Panc1 (cell line): ENCODE results near the gene ARHGAP20. TPM values are rescaled to one million over a fixed set of nuclear protein-coding genes. Genes with fewer than 3 reads are reported as not detected.

Experiments
- ATAC-seq: fragments of 200-7000 bp; cut with Tn5 transposase; 2 replicates; pipeline ENCODE4 v1.9.1; 2020; ENCODE audit warnings: mild to moderate bottlenecking, moderate library complexity
- BruUV-seq: library from RNA; stranded (reverse); fragments of 400-500 nt; replicated peaks from 2 replicates; lab custom pipeline; 2021; lab: Mats Ljungman, UMichigan
- CTCF ChIA-PET: fragments of 300-600 bp; sonication (Branson Sonifier 250); formaldehyde crosslinking; loops from one replicate; lab custom pipeline; 2022; ENCODE audit warnings: antibody characterized with exemption; lab: Charles Lee
- POLR2A ChIA-PET: fragments of 300-600 bp; sonication (Branson Sonifier 250); formaldehyde crosslinking; loops from one replicate; lab custom pipeline; 2022; ENCODE audit warnings: antibody characterized with exemption; lab: Charles Lee
- DNase-seq: peaks from one replicate; pipeline ENCODE4 v3.0.0-alpha.2; 2010; ENCODE audit warnings: low read depth, low spot score
- H3K27ac ChIP-seq: 2 replicates; pipeline ENCODE4 v1.5.1; 2011; ENCODE audit warnings: mild to moderate bottlenecking, low read length, inconsistent platforms
- H3K27me3 ChIP-seq: fragments of 200-500 bp; sonication (Bioruptor generic); 2 replicates; pipeline ENCODE4 v1.6.0; 2014; ENCODE audit warnings: low read length, inconsistent platforms; ENCODE audit not compliant: control insufficient read depth, insufficient read depth
- H3K36me3 ChIP-seq: fragments of 200-500 bp; sonication (Bioruptor generic); 2 replicates; pipeline ENCODE4 v1.5.1; 2014; ENCODE audit warnings: inconsistent platforms, mild to moderate bottlenecking, low read length, moderate library complexity; ENCODE audit not compliant: control insufficient read depth, insufficient read depth
- H3K4me1 ChIP-seq: 2 replicates; pipeline ENCODE4 v1.5.1; 2011; ENCODE audit warnings: inconsistent platforms, mild to moderate bottlenecking, low read length, moderate library complexity; ENCODE audit not compliant: control insufficient read depth, insufficient read depth
- H3K4me3 ChIP-seq, 2 experiments: 2 replicates each; pipeline ENCODE4 v1.5.1; 2011 to 2012; ENCODE audit warnings: low read depth in 2 of 2, low read length in 2 of 2, mild to moderate bottlenecking in 2 of 2, inconsistent platforms in 1 of 2, moderate library complexity in 1 of 2
- H3K9me3 ChIP-seq: fragments of 200-500 bp; sonication (Bioruptor generic); 2 replicates; pipeline ENCODE4 v1.5.1; 2014; ENCODE audit warnings: low read depth, mild to moderate bottlenecking, inconsistent platforms, low read length, moderate library complexity; ENCODE audit not compliant: control insufficient read depth, insufficient read depth
- POLR2AphosphoS5 ChIP-seq: IDR thresholded peaks from 2 replicates; pipeline ENCODE4 v1.6.1; 2012; ENCODE audit warnings: mild to moderate bottlenecking, low read depth, low read length, moderate library complexity
- SIN3A ChIP-seq: IDR thresholded peaks from 2 replicates; pipeline ENCODE4 v1.6.1; 2012; ENCODE audit warnings: low read depth, mild to moderate bottlenecking, low read length, moderate library complexity, borderline replicate concordance; ENCODE audit not compliant: insufficient read depth
- TCF7L2 ChIP-seq: IDR thresholded peaks from 2 replicates; pipeline ENCODE4 v1.6.1; 2011; ENCODE audit warnings: mild to moderate bottlenecking, low read depth, low read length, inconsistent platforms
- in situ Hi-C: cut with HindIII; loops from 2 replicates; pipeline ENCODE4 v1.10.0; 2016; ENCODE audit warnings: low sequenced_read_pairs, low pct_unique_long_range_greater_than_20kb
- intact Hi-C: fragments of 100-400 bp; cut with micrococcal nuclease; formaldehyde crosslinking; loops from one replicate; pipeline ENCODE4 v1.10.0; 2022; ENCODE audit not compliant: unreplicated experiment
- total RNA-seq: library from RNA; stranded (reverse); gene quantifications from one replicate; pipeline ENCODE4 v1.2.1, GENCODE V29; 2021; ENCODE audit not compliant: unreplicated experiment
- TF ChIP-seq, protein P1 (sequence below): fragments of 450-650 bp; IDR thresholded peaks from 2 replicates; pipeline ENCODE4 v1.5.1; 2017; ENCODE audit warnings: mild to moderate bottlenecking
- TF ChIP-seq, protein P2 (sequence below), 2 experiments: IDR thresholded peaks; 2 replicates each; pipeline ENCODE4 v1.6.1; 2011 to 2012; ENCODE audit warnings: low read depth in 2 of 2, control low read depth in 1 of 2, low read length in 1 of 2, mild to moderate bottlenecking in 1 of 2, moderate library complexity in 1 of 2; ENCODE audit not compliant: insufficient read depth in 1 of 2

ARHGAP20 gene
- total RNA-seq, 1 experiment from 2014 or later = 0.05 TPM

DNA sequence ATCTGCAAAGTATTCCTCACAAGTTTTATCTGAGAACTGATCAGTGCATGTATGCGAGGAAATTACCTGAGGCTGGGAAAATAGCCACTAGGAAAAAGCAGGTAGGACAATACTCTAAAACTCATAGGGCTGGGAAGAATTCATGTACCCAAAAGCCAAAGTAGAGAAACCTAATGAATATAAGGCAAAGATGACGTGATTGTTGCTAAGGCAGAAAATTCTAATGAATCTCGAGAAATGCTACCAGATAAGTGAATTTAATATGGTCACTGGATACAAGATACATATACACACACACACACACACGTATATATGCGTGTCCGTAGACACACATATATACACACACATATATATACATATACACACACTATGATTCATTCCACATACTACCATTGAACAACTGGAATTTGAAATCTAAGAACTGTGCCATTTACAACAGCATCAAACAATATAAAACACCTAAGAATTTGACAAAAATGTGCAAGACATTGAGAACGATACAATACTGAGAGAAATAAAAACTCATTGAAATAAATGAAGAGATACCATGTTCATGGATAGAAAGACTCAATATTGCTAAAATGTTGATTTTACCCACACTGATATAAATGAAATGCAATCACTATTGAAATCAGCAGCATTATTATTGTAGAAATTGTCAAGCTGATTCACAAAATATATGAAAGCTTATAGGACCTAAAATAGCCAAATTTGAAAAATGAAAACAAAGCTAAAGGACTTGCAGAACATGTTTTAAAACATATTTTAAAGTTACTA is 46.4 kb downstream of the ARHGAP20 start:
- Histone ChIP-seq H3K36me3 (no peaks in the 10 kb centered on the region), H3K9me3 (no peaks in the 10 kb centered on the region), H3K4me3 (no peak overlapping the region), H3K27ac (no peak overlapping the region), H3K27me3 (no peaks in the 10 kb centered on the region), H3K4me1 (no peaks in the 10 kb centered on the region)
- ATAC-seq (no peak), DNase-seq (no peak)
- CTCF ChIA-PET = no interaction called here
- in situ Hi-C loops = no loop called here
- POLR2A ChIA-PET = no interaction called here
- no TSS peak for BruUV-seq
- TF ChIP-seq TCF7L2 (no peak), SIN3A (no peak), POLR2AphosphoS5 (no peak)
- TF ChIP-seq, protein P1, sequence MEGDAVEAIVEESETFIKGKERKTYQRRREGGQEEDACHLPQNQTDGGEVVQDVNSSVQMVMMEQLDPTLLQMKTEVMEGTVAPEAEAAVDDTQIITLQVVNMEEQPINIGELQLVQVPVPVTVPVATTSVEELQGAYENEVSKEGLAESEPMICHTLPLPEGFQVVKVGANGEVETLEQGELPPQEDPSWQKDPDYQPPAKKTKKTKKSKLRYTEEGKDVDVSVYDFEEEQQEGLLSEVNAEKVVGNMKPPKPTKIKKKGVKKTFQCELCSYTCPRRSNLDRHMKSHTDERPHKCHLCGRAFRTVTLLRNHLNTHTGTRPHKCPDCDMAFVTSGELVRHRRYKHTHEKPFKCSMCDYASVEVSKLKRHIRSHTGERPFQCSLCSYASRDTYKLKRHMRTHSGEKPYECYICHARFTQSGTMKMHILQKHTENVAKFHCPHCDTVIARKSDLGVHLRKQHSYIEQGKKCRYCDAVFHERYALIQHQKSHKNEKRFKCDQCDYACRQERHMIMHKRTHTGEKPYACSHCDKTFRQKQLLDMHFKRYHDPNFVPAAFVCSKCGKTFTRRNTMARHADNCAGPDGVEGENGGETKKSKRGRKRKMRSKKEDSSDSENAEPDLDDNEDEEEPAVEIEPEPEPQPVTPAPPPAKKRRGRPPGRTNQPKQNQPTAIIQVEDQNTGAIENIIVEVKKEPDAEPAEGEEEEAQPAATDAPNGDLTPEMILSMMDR = no peak
- TF ChIP-seq, protein P2, sequence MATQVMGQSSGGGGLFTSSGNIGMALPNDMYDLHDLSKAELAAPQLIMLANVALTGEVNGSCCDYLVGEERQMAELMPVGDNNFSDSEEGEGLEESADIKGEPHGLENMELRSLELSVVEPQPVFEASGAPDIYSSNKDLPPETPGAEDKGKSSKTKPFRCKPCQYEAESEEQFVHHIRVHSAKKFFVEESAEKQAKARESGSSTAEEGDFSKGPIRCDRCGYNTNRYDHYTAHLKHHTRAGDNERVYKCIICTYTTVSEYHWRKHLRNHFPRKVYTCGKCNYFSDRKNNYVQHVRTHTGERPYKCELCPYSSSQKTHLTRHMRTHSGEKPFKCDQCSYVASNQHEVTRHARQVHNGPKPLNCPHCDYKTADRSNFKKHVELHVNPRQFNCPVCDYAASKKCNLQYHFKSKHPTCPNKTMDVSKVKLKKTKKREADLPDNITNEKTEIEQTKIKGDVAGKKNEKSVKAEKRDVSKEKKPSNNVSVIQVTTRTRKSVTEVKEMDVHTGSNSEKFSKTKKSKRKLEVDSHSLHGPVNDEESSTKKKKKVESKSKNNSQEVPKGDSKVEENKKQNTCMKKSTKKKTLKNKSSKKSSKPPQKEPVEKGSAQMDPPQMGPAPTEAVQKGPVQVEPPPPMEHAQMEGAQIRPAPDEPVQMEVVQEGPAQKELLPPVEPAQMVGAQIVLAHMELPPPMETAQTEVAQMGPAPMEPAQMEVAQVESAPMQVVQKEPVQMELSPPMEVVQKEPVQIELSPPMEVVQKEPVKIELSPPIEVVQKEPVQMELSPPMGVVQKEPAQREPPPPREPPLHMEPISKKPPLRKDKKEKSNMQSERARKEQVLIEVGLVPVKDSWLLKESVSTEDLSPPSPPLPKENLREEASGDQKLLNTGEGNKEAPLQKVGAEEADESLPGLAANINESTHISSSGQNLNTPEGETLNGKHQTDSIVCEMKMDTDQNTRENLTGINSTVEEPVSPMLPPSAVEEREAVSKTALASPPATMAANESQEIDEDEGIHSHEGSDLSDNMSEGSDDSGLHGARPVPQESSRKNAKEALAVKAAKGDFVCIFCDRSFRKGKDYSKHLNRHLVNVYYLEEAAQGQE (IDR thresholded peaks at IDR 0.05; ENCODE audit: insufficient read depth in 1 of 2, low read depth in 2 of 2, low read length in 1 of 2) = no peak
- intact Hi-C loops = no loop called here

DNA sequence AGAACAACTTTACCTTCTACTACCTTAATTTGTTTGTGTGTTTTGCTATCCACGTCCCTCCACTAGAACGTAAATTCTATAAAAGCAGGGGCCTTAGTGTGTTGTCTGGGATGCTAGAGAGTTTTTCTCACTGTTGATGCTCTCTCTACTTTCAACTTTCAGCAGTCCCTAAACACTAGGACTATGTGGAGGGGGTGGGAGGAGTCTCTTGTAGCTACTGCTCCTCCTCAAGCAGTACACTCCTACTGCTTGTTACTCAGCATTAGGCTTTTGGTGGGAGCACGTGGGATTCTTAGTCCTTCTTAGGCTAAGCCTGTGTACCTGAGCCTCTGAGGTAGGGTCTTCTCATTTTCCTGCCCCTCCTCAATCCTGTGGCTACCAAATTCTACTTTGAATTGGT is 56.3 kb downstream of the ARHGAP20 start:
- in situ Hi-C loops (no loop called here), intact Hi-C loops (no loop called here)
- no peaks in the 10 kb centered on the region for H3K4me1 ChIP-seq
- H3K9me3 ChIP-seq = no peaks in the 10 kb centered on the region
- no peak overlapping the region for H3K27ac ChIP-seq
- POLR2A ChIA-PET = no interaction called here
- CTCF ChIA-PET = no interaction called here
- no peaks in the 10 kb centered on the region for H3K27me3 ChIP-seq
- no peak for DNase-seq
- H3K36me3 ChIP-seq = no peaks in the 10 kb centered on the region
- TF ChIP-seq POLR2AphosphoS5 (no peak), TCF7L2 (no peak), SIN3A (no peak)
- TF ChIP-seq, protein P2 (IDR thresholded peaks at IDR 0.05; ENCODE audit: insufficient read depth in 1 of 2, low read depth in 2 of 2, low read length in 1 of 2) = no peak
- TF ChIP-seq, protein P1 = no peak
- BruUV-seq = no TSS peak
- no peak overlapping the region for H3K4me3 ChIP-seq
- no peak for ATAC-seq
